ENCODE measurements around the gene MAP3K5.
"Not testable (repeated sequence)": the region's sequence is repeated elsewhere in the genome, so short reads cannot be mapped to it uniquely, and the experiment has no call there.

Gene MAP3K5

DNA sequence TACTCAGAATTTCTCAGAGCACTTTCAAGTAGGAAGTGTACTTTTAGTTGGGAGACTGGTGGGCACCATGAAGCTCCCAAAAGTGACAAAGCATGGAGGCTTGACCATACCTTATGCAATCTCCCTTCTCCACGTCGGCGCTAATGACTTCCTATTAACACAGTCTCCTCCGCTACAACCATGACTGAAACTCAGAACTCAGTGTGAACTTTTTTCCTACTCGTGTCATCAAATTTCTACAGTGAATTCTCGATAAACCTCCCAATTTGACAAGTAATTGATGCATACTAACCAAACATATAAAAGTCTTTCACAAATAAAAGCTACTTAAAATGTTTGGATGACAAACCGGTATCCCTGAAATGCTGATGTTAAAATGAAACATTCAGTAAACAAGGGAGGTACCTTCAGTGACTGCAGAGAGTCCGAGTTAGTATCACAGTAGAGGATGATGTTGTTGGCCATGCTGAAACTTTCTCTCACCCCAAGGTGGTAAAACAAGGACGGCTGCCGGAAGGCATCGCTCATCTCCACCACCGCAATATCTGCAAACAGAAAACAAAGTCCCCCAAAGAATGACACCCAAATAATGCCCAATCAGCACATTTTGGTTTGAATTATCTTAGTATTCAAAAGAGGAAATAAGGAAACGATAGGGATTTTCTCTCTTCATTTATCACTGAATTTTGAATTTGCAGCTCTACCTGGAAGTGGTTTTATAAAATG lies 72.1 kb downstream of the MAP3K5 start:
- DNase-seq = no peak

DNA sequence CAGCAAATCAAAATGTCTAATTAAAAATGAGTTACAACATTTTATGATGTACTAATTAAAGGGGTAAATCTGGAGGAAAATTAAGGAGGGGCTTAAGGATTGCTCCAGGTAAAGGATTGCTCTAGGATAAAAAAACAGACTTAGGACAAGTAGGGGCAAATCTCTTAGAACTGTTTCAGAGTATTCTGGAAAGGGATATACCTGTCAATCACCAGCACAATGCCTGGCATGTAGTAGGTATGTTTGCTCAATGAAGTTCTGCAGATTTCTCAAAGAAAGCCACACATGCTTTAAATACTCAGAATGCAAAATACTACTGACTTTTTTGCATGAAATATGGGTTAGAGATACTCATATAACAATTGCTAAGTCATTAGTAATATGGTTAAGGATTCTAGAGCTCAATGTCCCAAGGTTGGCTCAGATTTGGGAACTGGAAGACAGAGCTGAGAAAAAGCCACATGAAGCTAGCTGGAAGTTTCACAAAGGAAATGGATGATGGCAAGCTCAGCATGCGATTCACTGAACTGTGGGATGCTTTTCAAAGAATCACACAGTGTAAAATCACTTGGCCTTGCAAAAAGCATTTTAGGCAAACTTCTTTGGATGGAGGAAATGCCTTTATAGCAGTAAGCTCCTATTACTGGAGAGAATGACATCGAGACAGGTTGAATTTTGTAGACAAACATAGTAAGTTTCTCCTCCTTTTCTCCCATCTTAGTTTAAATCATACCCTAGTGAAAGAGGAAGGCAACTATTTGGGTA lies 72.8 kb downstream of the MAP3K5 start:
- no peak for DNase-seq

DNA sequence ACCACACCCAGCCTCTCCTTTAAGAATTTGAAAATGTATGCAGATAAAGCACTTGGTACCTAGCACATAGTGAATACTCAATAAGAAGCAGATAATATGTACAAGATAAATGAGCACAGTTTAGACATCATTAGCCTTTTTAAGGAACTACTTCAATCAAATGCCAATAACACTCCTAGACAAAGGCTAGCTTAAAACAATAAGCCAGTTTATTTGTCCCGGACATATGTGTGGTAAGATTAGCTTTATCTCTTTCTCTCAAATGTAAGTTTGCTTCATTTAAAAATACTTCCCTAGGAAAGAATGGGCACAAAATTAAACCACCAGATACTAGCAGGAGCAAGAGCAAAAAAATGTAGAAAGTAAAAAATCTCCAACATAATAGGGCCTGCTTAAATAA lies 73.8 kb downstream of the MAP3K5 start:
- no peak for DNase-seq

DNA sequence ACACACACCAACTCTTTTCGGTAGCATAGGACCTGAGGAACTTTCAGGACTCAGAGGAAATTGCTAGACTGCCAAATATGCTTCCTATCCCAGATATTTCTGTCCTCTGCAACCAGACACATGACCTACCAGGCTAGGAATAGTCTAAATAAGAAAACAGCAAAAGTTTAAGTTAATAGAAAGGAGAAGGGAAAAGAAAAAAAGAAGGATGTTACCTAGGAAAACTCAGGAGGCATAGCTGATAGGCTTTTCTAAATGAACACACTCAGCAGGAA lies 74.6 kb downstream of the MAP3K5 start:
- no peak for DNase-seq

DNA sequence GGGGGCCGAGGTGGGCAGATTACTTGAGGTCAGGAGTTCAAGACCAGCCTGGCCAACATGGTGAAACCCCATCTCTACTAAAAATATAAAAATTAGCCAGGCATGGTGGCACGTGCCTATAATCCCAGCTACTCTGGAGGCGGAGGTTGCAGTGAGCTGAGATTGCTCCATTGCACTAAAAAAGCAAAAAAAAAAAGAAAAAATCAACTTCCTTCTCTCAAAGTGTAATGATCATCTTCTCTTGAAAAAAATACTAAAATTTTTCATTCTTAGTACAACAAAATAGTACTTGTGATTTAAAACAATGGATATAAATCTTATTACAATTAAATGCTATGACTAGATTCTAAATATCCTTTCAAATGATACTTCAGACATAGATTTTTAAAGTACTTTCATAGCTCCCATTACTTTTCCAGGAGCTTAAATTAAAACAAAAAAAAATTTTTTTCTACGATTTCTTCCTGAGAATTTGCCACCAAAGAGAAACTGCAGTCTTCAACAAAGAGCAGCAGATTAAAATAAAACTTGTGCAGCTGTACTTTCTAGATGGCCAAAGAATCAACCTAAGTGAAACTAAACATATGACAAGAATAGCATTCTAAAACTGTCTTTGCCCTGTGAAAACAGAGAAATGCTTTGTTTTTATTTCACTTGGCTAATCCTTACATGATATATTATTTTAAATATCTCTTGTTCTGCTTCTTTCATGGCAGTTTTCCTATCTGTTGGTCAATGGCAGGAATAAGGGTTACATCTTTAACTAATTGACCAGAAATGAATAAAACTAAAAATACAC lies 75.2 kb downstream of the MAP3K5 start:
- DNase-seq = no peak

DNA sequence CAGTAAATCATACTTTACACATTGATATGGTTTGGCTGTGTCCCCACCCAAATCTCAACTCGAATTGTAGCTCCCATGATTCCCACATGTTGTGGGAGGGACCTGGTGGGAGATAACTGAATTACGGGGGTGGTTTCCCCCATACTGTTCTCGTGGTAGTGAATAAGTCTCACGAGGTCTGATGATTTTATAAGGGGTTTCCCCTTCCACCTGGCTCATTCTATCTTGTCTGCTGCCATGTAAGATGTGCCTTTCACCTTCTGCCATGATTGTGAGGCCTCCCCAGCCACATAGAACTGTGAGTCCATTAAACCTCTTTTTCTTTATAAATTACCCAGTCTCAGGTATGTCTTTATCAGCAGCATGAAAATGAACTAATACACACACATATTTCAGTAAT lies 79.6 kb downstream of the MAP3K5 start:
- DNase-seq = not testable (repeated sequence)

DNA sequence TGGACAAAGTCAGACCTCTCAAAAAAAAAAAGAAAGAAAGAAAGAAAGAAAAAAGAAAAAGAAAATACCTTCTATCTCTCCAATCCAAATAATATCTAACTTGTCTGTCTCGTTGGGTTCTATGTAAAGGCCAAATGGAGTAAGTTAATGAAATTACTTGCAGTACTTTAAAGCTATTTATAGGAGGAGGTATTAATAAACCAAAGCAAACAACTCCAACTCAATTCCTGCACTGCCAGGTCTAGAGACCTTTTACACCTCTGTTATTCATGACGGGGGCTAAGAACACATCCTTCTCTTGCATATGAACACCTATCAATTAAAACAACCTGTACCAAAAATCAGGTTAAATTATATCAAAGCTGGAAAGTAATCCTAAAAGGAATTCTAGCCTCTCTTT lies 80.6 kb downstream of the MAP3K5 start:
- no peak for DNase-seq

DNA sequence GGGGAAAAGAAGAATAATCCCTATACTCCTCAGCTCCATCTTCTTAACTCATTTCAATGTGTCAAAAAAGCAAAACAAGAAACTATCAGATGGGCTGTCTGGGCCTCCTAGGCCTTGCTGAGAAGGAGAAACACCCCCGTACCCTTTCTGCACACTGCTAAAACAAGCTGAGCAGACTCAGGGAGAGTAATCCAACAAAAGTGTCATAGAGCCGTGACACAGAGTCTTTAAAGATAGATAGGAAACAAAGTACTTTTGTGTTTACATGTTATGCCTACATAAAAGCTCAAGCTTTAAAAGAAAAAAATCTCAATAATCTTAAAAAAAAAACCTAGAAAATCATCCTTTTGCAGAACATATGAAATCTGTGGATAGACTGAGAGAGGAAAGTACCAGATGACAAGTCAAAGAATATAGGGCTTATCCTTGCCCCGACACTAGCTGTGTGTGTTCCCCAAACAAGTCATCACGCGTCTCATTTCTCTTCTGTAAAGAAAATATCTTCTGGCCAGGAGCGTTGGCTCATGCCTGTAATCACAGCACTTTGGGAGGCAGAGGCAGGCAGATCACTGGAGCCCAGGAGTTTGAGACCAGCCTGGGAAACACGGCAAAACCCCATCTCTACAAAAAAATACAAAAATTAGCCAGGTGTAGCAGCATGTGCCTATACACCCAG lies 81.3 kb downstream of the MAP3K5 start:
- DNase-seq = no peak

DNA sequence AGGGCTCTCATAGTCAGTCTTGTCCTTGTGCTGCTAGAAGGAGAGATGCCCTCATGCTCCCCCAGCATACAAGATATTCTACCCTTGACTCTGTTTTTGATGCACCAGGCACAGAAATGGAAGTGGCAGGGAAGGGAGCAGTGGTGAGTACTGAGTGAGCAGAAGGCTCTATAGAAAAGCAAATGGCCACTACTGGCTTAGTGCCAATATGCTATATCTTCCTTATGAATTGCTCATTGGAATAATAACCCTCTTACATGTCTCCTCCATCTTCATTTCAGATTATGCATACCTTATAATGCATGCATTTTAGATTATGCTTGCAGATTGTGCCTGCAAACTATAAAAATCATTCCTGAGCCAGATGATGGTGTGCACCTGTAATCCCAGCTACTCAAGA lies 82.8 kb downstream of the MAP3K5 start:
- no peak for DNase-seq

DNA sequence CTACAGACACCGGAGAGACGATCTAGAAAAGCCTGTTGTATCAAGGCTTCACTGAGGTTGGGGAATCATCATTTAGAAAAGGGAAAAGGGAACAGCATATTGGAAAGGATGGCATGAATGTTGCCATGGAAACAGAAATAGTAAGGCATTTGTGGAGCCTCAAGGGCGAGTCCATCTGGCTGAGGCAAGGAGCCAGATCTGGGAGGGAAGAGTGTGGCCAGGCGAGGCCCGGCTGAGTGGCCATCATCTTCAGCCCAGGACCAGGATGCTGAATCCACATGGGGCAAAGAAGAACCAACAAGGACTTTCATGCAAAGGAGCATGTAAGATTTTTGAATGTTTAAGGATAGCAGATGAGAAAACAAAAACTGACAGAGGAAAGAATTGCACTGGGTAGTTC lies 85.8 kb downstream of the MAP3K5 start:
- no peak for DNase-seq

DNA sequence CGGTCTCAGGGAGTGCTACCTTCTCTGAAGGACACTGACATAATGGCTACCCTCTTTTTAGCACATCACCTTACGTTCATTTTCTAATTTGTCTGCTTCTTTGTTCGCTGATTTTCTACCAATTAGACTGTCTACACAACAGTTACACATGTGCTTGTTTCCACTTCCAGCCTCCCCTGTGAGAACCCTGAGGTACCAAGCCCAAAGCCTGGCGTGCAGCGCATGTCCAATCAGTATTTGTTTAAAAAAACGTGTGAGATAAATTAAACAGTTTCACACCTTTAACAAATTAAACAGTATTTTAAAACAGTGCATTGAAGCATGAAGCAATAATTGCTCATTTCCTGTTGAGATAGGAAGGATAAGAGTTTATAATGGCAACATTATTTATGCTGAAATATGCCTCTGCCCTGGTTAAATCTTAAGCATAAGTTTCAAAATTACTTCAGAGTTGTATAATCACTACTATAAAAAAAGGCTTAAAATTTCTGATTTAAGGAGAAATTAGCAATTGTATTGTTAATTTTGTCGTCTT lies 88.9 kb downstream of the MAP3K5 start:
- DNase-seq = no peak

DNA sequence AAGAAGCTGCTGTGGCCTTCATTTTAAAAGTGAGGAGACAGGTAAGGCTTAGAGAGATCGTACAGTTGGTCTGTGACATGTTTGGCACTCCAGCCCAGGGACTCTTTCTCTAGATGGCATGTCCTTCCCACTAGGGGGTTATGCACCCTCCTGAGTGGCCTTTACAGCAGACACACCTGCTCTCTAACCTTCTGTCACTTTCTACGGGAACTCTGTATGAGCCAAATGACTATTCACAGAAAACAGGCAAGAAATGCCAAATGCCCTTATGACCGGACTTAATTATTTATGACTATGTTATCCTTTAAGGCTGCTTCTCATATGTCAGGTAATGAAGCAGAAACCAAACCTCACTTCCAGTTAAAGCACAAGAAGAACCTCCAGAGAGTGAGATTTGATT lies 91.2 kb downstream of the MAP3K5 start:
- DNase-seq = no peak

DNA sequence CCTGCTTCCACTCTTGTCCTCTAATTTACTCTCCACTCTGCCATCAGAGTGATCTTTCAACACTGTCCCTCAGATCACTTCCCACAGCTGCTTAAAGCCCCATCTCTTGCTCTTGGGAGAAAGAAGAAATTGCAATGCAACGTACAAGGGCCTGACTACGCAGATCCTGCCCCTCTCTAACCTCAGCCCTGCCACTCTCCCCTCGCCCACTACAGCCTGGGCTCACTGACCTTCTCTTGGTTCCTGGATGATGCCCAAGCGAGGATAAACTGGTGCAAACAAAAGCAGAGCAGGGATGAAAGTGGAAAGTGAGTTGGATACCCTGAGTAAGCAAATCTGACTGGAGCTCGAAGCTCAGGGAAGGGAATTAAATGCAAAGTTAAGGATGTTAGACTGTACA lies 92.9 kb downstream of the MAP3K5 start:
- no peak for DNase-seq

DNA sequence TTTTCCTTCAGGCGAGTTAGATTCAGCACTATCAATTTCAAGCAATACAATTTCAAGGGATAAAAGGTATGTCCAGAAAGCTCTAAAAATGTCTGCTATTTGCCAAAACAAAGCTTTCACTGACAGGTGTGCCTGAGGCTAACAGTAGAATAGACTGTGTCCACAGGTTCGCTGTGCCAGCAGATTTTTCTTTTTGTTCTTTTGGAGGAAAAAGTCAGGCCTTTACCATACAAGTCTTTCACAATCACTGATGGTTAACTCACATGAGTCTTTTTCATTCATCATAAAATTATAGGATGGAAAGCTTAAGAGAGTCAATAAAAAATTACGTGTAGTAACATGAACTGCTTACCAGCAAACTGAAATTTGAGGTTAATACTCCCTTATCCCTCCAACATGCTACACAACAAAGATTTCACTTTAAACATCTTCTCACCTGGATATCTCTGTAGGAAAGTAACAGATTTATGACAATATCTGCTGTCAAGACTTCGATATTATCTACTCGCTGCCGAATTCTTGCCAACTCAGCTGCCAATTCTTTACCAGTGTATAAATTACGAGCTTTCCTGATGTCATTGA lies 95.4 kb downstream of the MAP3K5 start:
- DNase-seq = no peak

DNA sequence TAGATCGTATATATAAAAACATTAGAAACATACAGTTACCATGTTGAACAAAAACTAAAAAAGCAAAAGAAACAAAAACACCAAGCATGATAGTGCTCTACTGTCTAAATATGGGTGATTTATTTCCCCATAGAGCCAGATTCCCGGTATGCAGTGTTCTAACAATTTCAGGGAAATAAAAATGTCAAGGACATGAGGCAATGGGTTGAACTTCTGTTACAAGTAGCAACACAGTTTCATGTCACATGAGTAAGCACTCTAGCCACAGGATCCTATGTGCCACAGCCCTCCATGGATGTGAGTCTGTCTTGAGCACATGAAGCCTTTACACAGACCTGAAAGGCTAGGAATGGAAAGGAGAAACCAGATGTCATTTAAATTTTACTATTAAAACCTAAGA lies 96.0 kb downstream of the MAP3K5 start:
- no peak for DNase-seq

DNA sequence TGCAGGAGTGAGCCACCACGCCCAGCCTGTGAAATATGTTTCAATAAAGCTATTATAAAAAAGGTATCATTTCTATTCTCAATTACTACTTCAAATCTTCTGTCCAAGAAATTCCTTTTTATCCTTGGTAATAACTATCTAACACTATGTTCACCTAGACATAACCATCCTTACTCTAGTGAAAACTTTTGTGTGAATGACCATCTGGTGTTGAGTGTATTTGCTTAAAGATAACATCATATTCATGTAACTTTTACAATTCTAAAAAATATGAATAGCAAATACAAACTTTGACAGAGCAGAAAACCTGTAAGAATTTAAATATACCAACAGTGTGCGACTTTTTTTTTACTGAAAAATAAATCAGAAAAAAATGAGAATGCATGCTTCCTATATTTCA lies 96.9 kb downstream of the MAP3K5 start:
- DNase-seq = no peak

DNA sequence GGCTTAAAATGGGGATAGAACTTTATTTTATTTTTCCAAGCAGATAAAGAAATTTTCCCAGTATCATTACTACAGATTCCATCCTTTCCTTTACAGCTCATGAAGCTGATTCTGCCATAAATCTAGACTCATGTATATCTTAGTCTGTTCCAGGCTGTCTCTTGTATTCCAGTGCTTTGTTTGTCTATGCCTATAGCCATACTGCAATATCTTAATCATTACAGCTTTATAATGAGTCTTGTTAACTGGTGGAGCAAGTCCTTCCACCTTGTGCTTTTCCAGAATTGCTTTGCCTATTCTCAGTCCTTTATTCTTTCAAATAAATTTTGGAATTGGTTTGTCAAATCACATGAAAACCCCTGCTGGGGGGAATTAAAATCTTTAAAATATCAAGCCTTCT lies 99.2 kb downstream of the MAP3K5 start:
- no peak for DNase-seq

DNA sequence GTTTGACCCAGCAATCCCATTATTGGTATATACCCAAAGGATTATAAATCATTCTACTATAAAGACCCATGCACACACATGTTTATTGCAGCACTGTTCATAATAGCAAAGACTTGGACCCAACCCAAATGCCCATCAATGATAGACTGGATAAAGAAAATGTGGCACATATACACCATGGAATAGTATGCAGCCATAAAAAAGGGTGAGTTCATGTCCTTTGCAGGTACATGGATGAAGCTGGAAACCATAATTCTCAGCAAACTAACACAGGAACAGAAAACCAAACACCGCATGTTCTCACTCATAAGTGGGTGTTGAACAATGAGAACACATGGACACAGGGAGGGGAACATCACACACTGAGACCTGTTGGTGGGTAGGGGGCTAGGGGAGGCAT lies 104.4 kb downstream of the MAP3K5 start:
- not testable (repeated sequence) for DNase-seq

DNA sequence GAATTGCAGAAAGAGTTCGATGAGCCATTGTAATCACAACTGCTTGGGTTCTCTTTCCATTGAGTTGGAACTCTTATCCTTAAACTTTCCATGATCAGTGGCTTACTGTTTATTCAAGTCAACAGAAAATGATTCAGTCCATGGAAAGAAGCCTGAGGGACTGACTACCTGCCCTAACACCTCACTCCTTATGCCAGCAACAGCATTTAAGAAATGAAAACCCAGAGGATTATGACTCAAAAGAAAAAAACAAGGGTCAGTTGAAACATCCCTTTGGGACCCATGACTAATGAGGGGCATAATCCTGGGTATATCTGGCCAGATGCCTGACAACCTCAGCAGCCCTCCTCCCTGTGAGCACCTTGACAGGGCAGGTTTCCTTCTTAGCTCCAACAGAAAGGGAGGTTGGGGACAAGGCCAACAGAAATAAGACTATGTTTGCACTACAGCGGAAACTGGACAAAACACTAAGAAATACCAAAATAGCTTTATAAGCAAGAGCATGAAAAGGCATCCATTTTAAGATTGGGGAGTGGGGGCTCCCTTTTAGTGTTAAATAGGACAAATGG lies 106.7 kb downstream of the MAP3K5 start:
- no peak for DNase-seq

DNA sequence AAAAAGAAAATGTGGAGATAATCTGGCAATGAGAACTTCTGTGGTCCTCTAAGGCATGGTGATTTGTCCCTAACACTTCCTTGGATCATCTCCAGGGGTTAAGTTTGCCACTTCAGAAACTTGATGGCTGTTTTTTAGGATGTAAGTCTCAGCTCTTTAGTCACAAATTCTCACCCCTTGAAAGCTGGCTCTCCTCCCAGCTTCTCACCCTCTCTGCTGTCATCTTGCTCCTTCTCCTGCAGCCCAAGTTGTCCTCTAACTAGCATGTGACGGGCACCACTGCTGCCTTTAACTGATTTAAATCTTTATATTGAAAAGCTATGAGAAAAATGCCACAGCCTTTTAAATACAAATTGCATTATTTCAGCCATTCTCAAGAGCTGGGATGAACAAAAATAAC lies 107.8 kb downstream of the MAP3K5 start:
- no peak for DNase-seq

DNA sequence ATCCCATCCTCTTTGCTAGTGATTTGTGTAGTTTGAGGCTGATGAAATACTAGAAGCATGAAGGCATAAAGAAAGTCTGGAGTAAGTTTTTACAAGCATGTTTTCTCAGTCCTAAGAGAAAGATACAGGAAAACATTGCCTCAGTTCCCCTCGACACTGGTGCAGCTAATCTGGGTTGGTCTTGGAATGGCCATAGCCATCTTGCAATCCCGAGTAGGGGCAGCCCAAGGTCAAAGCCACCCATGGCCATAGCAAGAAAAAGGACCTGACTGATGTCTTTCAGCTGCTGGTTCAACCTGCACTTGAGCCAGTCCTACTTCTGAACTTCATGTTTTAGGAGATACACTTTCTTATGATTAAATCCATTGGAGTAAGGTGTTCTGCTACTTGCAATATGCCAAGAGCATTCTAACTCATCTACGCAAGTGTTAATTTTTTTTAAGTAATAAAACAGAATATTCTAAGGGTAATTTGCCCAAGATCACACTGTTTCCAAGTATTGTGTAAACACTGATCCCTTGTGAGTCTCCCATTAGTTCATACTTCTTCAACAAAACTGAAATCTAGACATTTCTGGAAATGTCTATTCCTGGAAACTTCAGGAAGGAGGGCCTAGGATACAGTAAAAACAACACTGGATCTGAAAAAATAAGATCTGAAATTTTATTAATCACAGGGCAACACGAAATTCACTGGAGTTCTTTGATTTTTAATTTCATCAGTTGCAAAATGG lies 108.9 kb downstream of the MAP3K5 start:
- no peak for DNase-seq

DNA sequence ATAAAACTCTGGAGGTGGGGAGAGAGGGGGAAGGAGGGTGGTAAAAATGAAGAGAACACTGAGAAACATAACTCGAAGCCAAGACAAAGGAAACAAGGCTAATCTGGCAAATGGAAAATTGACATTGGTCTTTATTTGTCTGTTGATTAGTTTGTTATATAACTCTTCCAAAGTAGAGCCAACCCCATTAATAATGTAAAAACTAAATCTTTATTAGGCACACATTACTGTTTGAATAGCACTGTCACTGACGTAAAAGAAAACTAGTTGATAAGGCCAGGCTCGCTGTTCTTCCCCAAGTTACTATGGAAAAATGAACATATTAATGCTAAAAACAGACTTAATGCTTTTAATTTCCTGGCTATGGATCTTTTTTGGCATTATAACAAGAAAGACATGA lies 110.0 kb downstream of the MAP3K5 start:
- no peak for DNase-seq

Measured in CD4-positive, alpha-beta T cell treated with Interferon gamma for 1 hour (primary cell).